ENCODE data around the gene COLQ. TPM values are rescaled to one million over a fixed set of nuclear protein-coding genes. Genes with fewer than 3 reads are reported as not detected.

The COLQ gene
- total RNA-seq, 1 donor from 2014 or later = 0.12 TPM

GRCh38 chr3:15551902-15552301, 30.4 kb upstream of the COLQ start:
- DNase-seq (ENCODE audit: low read depth) = no peak
- TF ChIP-seq CTCF (conservative IDR thresholded peaks at IDR 0.05; ENCODE audit: low read depth, low read length) = no peak
- no peak overlapping the region for H3K4me3 ChIP-seq (ENCODE audit: low read depth, low read length)

GRCh38 chr3:15549846-15550245, 28.3 kb upstream of the COLQ start:
- H3K4me3 ChIP-seq (ENCODE audit: low read depth, low read length) = no peak overlapping the region
- DNase-seq (ENCODE audit: low read depth) = no peak
- no peak for TF ChIP-seq CTCF (conservative IDR thresholded peaks at IDR 0.05; ENCODE audit: low read depth, low read length)

GRCh38 chr3:15542614-15543013, 21.1 kb upstream of the COLQ start:
- no peak overlapping the region for H3K4me3 ChIP-seq (ENCODE audit: low read depth, low read length)
- no peak for TF ChIP-seq CTCF (conservative IDR thresholded peaks at IDR 0.05; ENCODE audit: low read depth, low read length)
- DNase-seq (ENCODE audit: low read depth) = no peak

- no peak for DNase-seq (ENCODE audit: low read depth)
- no peak for TF ChIP-seq CTCF (conservative IDR thresholded peaks at IDR 0.05; ENCODE audit: low read depth, low read length)
- H3K4me3 ChIP-seq (ENCODE audit: low read depth, low read length) = no peak overlapping the region
These were observed 19.9 kb upstream of the COLQ start for GRCh38 chr3:15541371-15541770.

GRCh38 chr3:15539066-15539465, 17.6 kb upstream of the COLQ start:
- no peak for DNase-seq (ENCODE audit: low read depth)
- no peak for TF ChIP-seq CTCF (conservative IDR thresholded peaks at IDR 0.05; ENCODE audit: low read depth, low read length)
- no peak overlapping the region for H3K4me3 ChIP-seq (ENCODE audit: low read depth, low read length)

- no peak for TF ChIP-seq CTCF (conservative IDR thresholded peaks at IDR 0.05; ENCODE audit: low read depth, low read length)
- H3K4me3 ChIP-seq (ENCODE audit: low read depth, low read length) = no peak overlapping the region
- no peak for DNase-seq (ENCODE audit: low read depth)
These were observed 16.8 kb upstream of the COLQ start for GRCh38 chr3:15538345-15538744.

- TF ChIP-seq CTCF (conservative IDR thresholded peaks at IDR 0.05; ENCODE audit: low read depth, low read length) = no peak
- H3K4me3 ChIP-seq (ENCODE audit: low read depth, low read length) = no peak overlapping the region
- DNase-seq (ENCODE audit: low read depth) = no peak
These were observed 15.3 kb upstream of the COLQ start for GRCh38 chr3:15536856-15537255.

All from epithelial cell of proximal tubule (primary cell).